Effector CD8-positive, alpha-beta T cell (primary cell): ENCODE results near the gene C8A.

Experiments
- DNase-seq: peaks from one replicate; lab custom pipeline; 2025; lab: John Stamatoyannopoulos, UW

Gene C8A

DNA sequence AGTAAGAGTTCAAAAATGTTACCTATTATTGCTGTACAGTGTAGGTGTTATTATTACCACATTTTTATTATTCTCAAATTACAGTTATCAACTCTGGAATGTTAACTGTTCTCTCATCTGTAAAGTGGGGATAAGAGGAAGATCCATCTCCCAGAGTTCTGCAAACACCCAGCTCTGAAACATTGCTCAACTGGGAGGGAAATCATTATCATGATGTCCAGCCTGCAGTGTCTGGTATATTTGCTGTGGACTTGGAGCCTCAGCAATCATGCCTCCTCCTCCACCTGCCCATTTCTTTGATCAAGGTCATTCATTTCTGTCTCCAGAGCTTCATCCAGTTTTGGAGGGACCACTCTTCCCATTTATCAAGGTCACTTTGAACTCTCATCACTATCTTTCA, 39.4 kb downstream of the C8A start:
- DNase-seq = no peak

DNA sequence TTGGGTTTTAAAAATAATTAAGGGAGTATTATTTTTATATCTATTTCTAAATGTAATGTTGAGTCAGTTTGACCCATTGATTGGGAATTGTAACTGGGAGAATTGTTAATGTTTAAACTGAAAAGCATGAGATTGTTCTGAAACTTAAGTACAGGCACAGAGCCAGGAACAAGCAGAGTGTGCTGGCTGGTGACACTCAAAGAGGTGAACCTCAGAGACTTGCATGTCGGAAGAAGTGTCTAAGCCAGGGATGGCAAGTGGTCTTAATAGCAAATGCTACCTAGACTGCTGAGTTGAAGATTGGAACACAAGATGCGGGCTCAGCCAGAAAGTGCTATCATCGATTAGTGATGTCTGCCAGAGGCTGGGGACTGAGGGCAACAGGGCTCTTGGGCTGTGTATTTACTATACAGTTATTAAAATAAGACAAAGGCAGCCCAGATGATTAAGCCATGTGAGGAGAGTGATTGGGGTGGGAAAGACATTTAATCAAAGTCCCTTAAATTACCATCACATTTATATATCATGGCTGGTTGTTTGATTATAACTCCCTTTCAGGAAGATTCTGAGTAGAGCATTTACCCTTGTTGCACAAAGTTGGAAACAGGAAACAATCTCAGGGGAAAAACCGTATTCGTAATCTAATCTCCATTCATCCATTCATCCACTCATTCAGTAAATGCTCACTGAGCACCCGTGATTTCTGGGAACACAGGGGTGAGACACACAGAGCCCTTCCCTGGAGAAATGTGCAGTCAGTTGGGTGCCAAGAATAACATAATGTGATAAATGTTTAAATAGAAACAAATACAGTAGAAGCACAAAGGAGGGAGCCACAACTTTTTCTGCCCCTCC, 42.8 kb downstream of the C8A start:
- no peak for DNase-seq

DNA sequence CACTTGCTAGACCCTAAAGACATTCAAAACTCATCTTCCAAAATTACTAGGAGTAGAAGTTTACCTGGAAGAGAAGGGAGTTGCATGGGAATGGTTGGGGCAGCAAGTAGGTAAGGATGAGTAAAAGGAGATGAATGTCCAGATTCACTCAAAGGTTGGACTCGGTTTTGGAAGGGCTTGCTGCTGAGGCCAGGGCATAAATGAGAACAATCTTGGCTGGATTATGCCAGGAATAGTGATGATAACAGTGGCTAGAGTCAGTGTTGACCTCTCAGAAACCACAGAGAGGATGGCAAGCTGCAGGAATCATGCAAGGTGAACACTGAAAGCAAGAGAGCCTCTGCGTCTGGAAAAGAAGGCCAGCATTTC, 43.4 kb downstream of the C8A start:
- no peak for DNase-seq

DNA sequence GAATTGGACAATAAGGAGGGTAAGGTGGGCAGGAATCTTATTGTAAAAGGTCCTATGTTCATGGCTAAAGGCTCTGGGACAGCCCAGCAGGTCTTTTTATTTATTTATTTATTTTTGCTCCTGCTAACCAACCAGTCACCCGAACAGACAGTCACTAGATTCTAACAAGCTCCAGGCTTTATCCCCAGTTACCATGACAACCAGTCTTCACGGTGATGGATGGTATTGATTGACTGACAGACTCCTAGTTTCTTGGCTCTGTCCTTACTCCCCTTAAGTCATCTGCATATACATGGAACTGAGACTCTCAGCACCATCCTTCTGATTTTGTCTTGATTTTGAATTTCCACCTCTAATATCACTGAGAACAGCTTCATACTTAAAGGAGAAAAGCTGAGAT, 44.3 kb downstream of the C8A start:
- no peak for DNase-seq

DNA sequence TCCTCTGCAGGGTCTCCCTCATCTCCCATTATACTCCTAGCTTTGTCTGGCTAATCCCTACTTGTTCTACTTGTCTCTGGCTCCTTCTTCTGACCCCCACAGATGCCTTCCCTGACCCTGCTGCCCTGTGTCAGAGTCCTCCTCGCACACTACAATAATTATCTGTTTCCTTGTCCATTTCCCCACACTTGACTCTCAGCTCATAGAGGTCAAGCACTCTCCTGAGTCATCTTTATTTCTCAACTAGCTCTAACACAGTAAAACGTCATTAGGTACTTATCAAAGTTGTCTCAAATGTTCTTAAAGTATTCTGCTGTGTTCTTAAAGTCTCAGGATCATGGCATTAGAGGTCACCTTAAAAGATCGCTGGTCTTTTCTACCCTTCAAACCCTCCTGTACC, 47.1 kb downstream of the C8A start:
- no peak for DNase-seq

DNA sequence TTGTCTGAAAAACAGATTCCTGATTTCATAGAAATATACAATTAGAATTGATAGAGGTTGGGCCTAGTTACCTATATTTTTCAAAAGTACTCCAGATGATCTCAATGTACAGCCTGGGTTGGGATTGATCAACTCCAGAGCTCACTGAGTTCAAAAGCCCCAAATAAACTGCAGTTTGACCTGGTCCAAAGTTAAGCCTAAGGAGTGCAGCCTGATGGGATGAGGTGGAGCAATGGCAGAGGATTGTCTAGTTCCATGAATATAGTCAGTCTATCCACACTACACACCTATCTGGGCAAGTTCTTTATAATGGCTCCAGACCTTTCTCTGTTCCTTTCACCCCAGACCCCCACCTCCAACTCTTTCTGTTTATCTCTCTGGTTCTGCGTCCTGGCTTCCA, 49.2 kb downstream of the C8A start:
- no peak for DNase-seq

DNA sequence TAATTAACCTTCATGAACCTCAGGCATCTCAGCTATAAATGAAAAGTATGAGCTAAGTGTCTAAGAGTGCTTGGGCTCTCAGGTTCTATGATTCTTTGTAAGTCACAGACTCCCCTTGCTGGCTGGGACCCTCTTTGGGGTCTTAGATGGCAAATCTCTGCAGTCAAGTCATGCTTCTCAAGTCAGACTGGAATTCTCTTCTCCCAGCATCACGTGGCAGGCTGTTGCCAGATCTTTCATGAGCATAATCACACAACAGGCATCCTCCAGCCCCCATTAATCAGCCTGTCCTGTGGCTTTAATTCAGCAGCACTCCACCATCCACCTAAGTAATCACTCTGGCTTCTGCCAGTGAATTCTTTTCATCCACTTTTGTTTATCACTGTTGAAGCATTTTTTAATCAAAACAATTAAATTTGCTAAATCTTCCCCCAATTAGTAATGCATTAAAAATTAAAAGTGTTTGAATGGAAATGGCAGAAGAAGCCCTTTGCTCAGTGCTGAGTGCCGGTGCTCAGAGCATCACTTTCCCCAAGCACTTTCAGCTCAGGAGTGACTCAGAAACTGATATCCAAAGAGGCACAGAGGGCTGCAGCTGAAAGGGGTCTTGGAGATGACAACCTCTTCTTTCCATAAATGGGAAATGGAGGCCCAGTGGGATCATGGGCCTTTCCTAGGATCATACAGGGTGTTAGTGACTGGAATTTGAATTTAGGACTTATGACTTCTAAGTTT, 50.2 kb downstream of the C8A start:
- DNase-seq = no peak

DNA sequence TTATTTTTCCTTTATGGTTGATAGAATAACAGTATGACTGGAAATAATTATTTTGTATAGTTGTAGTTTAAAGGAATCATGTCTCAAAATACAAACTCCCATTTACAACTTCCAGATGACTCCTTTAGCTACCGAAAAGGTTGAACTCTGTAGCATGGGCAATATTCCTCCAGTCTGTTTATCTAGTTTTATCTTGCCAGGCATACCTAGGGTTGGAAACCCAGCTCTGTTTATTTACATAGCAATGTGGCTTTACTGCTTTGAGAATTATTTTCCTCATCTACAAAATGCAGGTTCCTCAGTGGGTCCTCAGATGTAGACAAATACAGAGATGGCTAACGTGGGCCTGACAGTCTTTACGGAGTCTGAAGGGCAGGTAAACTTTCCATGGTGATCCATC, 51.1 kb downstream of the C8A start:
- DNase-seq = no peak

DNA sequence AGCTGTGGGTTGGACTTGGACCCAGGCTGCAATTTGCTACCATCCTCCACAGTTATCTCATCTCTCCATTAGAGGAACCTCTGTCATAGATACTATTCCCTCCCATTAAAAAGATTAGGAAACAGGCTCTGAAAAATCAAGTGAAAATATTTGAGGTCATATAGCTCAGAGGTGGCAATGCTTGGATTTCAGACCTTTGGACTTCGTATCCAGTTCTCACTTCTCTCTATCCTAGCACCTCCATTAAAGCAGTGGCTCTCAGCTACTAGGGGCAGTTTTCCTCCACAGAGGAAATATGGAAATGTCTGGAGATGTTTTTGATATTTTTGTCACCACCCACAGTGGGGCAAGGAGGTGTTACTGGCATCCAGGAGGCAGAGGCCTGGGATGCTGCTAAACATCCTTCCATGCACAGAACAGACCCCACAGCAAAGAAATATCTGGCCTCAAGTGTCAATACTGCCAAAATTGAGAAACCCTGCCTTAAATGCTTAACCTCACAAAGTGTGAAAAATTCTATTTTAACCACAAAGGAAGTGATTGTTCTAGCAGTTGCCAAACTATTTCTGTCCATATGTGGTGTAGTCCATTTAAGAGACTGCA, 54.1 kb downstream of the C8A start:
- no peak for DNase-seq

DNA sequence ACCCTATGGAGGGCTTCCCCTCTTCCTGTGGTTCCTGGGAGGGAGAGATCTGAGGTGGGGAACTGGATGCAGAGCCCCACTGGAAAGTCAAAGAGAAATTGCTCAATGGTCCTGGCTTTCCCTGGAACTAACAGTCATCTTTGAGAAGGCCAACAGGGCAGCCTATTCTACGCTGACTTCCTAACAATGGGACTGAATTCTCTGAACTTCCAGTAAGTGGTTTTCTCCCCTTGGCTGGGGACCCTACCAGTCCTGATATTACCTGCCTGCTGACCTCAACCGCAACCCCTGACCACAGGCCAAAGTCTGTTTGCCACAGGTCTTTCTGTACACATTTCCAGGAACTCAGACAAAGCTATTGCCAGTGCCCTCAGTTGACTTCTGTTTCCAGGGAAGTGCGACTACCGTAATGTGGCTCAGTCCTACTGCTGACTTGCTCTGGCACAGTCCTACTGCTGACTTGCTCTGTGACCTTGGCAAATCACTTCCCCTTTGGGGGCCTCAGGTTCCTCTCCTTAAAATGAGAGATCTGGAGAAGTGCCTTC, 55.9 kb downstream of the C8A start:
- no peak for DNase-seq

DNA sequence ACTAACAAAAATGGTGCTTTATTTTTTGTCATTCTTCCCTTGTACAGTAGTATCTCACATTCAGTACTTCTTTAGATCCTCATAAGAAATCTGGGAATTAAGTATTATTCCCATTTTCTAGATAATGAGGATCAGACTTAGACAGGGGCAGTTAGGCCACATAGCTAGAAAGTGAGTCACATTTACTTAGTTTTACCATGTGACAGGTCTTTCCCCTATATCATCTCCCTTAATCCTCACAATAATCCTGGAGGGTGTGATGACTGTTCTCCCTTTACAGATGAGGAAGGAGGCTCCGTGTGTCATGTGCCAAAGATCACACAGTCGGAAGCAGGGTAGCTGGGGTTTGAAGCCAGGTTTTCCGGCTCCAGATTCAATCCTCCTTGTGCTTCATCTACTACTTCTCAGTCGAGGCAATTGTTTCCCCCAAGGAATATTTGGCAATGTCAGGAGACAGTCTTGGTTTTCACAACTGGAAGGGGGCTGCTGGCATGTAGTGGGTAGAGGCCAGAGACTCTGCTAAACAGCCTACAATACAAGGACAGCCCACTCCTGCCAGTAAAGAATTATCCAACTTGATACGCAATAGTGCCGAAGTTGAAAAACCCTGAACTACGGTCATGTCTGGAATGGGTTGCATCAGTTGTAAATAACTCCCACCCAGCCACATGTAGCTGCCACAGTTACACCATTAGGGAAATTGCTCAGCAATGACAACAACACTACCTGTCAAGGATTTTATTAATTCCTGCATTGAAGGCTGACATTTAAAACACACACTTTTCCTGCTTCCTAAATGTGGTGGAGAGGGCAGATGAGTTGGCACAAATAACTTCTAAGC, 56.7 kb downstream of the C8A start:
- DNase-seq = no peak

DNA sequence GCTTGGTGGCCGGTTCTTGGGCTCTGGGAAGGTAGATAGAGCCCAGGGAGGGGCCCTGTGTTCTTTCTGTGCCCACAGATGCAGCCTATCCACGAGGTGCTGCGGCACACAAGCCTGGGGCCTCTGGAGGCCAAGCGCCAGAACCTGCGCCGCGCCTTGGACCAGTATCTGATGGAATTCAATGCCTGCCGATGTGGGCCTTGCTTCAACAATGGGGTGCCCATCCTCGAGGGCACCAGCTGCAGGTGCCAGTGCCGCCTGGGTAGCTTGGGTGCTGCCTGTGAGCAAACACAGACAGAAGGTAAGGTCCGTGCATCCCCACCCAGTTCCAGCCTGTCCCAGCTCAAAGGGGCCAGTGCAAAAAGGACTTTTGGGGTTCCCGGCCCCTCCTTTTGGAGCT, 57.7 kb downstream of the C8A start:
- DNase-seq = no peak

DNA sequence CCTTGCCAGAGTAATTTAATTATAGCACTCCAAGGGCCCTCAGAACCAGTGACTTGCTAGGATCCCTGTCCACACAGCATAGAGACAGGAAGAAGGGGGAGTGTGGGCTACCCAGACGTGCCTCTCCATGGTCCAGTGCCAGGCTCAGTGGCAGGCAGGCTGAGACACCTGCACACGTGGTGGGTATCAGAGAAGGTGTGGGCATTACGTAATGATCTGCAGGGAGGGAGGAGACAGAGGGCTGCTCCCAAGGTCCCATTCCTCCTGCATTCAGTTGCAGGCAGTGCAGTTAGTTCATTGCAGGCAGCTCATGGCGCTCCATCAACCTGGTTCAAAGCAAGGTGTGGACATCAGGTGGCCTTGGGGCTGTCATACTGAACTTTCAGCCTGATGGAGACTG, 61.4 kb downstream of the C8A start:
- no peak for DNase-seq

DNA sequence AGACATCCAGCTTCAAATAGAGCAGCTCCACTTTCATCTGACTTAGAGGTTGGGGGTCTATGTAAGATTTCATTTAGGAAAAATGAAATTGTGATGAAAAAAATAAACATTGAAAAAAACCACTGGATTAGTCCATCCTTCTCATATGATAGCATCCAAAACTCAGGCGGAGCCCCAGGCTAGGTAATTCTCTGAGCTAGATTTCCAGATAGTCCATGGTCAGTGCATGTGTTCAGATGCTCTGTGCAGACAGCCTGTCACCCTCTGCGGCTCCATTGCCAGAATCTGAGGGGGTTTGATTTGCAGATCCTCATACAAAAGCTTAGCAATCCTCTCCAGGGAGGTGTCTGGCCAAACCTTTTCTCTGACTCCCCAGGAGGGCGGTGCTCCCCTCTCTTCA, 62.0 kb downstream of the C8A start:
- no peak for DNase-seq

DNA sequence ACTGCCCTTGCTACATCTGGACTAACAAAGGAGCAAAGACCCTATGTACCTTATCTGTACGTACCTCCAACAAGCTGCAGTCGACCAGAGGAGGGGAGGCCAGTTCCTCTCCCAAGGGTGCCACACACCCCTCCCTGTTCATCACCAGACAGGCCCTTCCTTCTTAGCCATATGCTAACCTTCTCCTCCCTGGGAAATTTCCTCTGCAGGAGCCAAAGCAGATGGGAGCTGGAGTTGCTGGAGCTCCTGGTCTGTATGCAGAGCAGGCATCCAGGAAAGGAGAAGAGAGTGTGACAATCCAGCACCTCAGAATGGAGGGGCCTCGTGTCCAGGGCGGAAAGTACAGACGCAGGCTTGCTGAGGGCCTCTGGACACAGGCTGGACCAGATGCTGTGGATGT, 62.8 kb downstream of the C8A start:
- DNase-seq = no peak

DNA sequence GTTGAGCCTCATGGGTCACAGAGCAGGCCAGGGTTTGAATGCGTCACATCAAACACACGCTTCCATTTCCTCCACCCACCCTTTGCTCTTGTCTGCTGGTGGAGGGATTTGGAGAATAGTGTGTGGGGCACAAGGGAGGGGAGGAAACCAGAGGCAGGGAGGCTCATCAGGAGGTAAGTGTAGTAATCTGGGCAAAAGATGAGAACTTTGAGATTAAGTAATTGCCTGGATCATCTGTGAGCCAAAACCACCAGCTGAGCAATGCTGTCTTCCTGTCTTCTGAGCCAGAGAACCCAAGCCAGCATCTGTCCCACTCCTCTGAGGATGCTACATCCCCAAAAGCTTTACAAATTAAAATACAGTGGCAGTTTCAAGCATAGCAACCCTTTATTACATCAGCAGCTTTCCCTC, 66.0 kb downstream of the C8A start:
- DNase-seq = no peak

DNA sequence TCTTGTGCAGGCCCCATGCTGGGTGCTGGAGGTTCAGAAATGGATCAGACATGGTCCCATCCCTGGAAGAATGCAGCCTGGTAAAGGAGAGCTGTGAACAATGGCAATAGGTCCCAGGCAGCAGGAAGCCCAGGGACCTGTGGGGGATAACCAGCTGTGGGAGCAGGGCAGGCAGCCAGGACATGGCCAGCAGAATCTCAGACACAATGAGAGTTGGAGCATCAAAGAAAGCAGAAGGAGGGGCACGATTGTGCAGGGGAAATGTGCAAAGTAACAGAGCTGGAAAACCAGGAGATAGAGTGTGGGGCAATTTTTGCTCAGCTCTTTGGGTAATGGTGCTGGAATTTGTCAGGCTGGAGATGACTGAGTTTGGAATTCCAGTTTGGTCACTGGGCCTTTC, 66.9 kb downstream of the C8A start:
- no peak for DNase-seq

DNA sequence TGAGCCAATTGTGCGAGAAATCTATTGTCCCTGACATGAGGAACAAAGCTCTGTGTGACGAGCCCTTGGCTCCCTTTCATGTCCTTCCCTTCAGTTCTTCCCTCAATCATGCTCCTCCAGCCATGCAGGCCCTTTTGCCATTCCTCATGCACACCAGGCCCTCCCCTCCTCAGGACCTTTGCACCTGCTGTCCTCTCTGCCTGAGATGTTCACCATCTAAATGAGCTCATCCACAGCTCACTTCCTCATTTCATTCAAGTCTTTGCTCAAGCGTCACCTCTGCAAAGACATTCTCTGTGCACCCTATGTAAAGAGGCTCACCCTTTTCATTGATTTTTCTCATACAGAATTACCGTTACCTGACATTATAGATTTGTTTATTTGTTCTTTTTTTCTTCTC, 67.5 kb downstream of the C8A start:
- no peak for DNase-seq

DNA sequence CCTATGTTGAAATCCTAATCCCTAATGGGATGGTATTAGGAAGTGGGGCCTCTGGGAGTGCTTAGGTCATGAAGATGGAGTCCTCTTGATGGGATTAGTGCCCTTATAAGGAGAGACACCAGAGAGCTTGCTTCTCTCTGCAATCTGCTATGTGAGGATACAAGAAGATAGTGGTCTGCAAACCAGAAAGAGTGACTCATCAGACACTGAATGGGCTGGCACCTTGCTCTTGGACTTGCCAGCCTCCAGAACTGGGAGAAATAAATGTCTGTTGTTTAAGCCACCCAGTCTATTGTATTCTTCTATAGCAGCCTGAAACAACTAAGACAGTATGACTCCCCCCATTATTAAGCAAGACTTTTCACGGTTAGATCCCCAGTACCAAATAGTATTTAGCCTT, 67.9 kb downstream of the C8A start:
- no peak for DNase-seq

DNA sequence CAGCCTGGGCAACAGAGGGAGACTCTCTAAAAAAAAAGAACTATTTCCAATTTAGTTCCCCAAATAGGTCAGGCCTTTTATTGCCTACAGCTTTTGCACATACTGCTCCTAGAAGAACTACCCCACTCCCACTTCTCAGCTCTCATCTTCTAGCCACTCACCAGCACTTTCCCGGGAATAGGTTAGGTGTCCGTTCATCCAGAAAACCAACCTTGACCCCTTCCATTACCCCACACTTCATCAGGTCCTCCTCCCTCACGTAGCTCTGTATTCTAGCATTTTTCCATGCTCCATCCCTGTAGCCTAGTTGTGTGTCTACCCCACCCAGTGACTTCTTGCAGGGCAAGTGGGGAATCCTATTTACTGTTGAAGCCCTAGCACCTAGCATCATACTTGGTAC, 68.6 kb downstream of the C8A start:
- DNase-seq = no peak

DNA sequence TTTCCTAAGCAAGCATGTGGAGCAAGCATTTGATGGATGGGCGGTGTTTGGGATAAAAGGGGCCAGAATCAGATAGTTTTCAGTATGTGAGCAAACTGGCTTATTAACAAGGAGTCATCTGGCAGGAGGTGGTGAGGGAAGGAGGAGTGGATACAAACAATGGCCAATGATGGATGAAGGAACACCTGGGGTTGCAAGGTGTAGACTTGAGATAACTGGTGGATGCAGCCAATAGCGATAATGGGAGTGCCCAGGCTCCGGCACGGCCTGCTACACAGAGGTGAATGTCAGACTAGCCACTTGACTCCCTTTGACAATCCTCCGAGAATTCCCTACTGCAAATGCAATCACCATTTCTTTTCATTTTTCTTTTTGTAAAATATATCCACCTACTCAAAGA, 69.5 kb downstream of the C8A start:
- no peak for DNase-seq

DNA sequence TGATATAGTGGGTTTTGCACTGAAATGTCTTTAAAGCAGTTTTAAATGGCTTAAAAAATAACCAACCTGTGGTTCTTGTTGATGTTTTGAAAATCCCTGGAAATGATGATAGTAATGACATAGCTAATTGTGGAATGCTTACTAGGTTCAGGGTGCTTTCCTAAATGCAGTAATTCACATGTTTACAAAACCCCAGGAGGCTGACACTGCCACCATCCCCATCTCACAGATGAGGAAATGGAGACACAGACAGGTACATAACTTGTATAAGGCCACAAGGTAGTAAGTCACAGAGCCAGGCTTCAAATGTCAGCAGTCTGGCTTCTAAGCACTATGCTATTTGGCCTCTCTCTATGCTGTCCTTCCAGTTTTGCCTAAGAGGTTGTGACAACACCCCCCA, 70.6 kb downstream of the C8A start:
- no peak for DNase-seq
